ENCODE measurements around the gene PITPNC1. TPM values are rescaled to one million over a fixed set of nuclear protein-coding genes. Genes with fewer than 3 reads are reported as not detected.

PITPNC1 gene
- total and polyA plus RNA-seq, 2 donors (not counting 1 experiment from before 2014, with no cell fraction given): 5.8 to 7.1 TPM

- H3K9ac ChIP-seq (ENCODE audit: insufficient read depth, low read length): no peak overlapping the region
These were observed 197.7 kb downstream of the PITPNC1 start for GRCh38 chr17:67574658-67575293.

GRCh38 chr17:67575325-67575724 lies 198.2 kb downstream of the PITPNC1 start:
- Histone ChIP-seq H3K27me3 (ENCODE audit: control insufficient read depth, insufficient read depth, low read length) (no peaks in the 10 kb centered on the region), H3K79me2 (ENCODE audit: control insufficient read depth, insufficient read depth, low read length) (no peaks in the 10 kb centered on the region), H3K4me1 (ENCODE audit: control insufficient read depth, extremely low read depth, insufficient read depth, low read length) (no peaks in the 10 kb centered on the region), H2AFZ (ENCODE audit: low read length) (no peak overlapping the region), H4K20me1 (ENCODE audit: control insufficient read depth, extremely low read depth, insufficient read depth, low read length) (no peaks in the 10 kb centered on the region), H3K27ac (ENCODE audit: insufficient read depth, low read length) (no peak overlapping the region), H3K4me3 (replicated peaks in 1 of 4; ENCODE audit: control extremely low read depth in 1 of 4, insufficient read depth in 1 of 4, low read depth in 3 of 4, low read length in 4 of 4) (no peak overlapping the region), H3K9ac (ENCODE audit: insufficient read depth, low read length) (no peak overlapping the region), H3K36me3 (ENCODE audit: control insufficient read depth, insufficient read depth, low read length) (no peaks in the 10 kb centered on the region), H3K9me3 (ENCODE audit: control insufficient read depth, insufficient read depth, low read depth, low read length) (no peaks in the 10 kb centered on the region), H3K4me2 (ENCODE audit: extremely low read depth, insufficient read depth, low read length) (no peak overlapping the region)
- no peak for TF ChIP-seq EZH2 (IDR thresholded peaks at IDR 0.05; ENCODE audit: low read length, missing control alignments)
- no peak for TF ChIP-seq CTCF (conservative IDR thresholded peaks at IDR 0.05 in 1 of 2, IDR thresholded peaks at IDR 0.05 in 1 of 2; ENCODE audit: low read depth in 1 of 2, low read length in 2 of 2)
- no peak for DNase-seq (ENCODE audit: low read depth in 2 of 2)

More at GRCh38 chr17:67574658-67575293, 197.7 kb downstream of the PITPNC1 start:
- H4K20me1 ChIP-seq (ENCODE audit: control insufficient read depth, extremely low read depth, insufficient read depth, low read length): no peaks in the 10 kb centered on the region
- H3K4me3 ChIP-seq (replicated peaks in 1 of 4; ENCODE audit: control extremely low read depth in 1 of 4, insufficient read depth in 1 of 4, low read depth in 3 of 4, low read length in 4 of 4): no peak overlapping the region
- H2AFZ ChIP-seq (ENCODE audit: low read length): no peak overlapping the region
- no peak for TF ChIP-seq EZH2 (IDR thresholded peaks at IDR 0.05; ENCODE audit: low read length, missing control alignments)
- TF ChIP-seq CTCF (conservative IDR thresholded peaks at IDR 0.05 in 1 of 2, IDR thresholded peaks at IDR 0.05 in 1 of 2; ENCODE audit: low read depth in 1 of 2, low read length in 2 of 2): no peak
- H3K36me3 ChIP-seq (ENCODE audit: control insufficient read depth, insufficient read depth, low read length): no peaks in the 10 kb centered on the region
- no peaks in the 10 kb centered on the region for H3K27me3 ChIP-seq (ENCODE audit: control insufficient read depth, insufficient read depth, low read length)
- H3K27ac ChIP-seq (ENCODE audit: insufficient read depth, low read length): no peak overlapping the region
- H3K4me2 ChIP-seq (ENCODE audit: extremely low read depth, insufficient read depth, low read length): no peak overlapping the region
- no peaks in the 10 kb centered on the region for H3K9me3 ChIP-seq (ENCODE audit: control insufficient read depth, insufficient read depth, low read depth, low read length)
- no peak for DNase-seq (ENCODE audit: low read depth in 2 of 2)
- no peaks in the 10 kb centered on the region for H3K4me1 ChIP-seq (ENCODE audit: control insufficient read depth, extremely low read depth, insufficient read depth, low read length)
- no peaks in the 10 kb centered on the region for H3K79me2 ChIP-seq (ENCODE audit: control insufficient read depth, insufficient read depth, low read length)

- H3K27ac ChIP-seq (ENCODE audit: insufficient read depth, low read length): no peak overlapping the region
- no peaks in the 10 kb centered on the region for H3K4me1 ChIP-seq (ENCODE audit: control insufficient read depth, extremely low read depth, insufficient read depth, low read length)
- no peaks in the 10 kb centered on the region for H3K79me2 ChIP-seq (ENCODE audit: control insufficient read depth, insufficient read depth, low read length)
- H3K36me3 ChIP-seq (ENCODE audit: control insufficient read depth, insufficient read depth, low read length): no peaks in the 10 kb centered on the region
- H4K20me1 ChIP-seq (ENCODE audit: control insufficient read depth, extremely low read depth, insufficient read depth, low read length): no peaks in the 10 kb centered on the region
- TF ChIP-seq EZH2 (IDR thresholded peaks at IDR 0.05; ENCODE audit: low read length, missing control alignments) (no peak), CTCF (conservative IDR thresholded peaks at IDR 0.05 in 1 of 2, IDR thresholded peaks at IDR 0.05 in 1 of 2; ENCODE audit: low read depth in 1 of 2, low read length in 2 of 2) (no peak)
- no peaks in the 10 kb centered on the region for H3K27me3 ChIP-seq (ENCODE audit: control insufficient read depth, insufficient read depth, low read length)
- no peak overlapping the region for H3K4me2 ChIP-seq (ENCODE audit: extremely low read depth, insufficient read depth, low read length)
- no peak overlapping the region for H3K9ac ChIP-seq (ENCODE audit: insufficient read depth, low read length)
- H3K4me3 ChIP-seq (replicated peaks in 1 of 4; ENCODE audit: control extremely low read depth in 1 of 4, insufficient read depth in 1 of 4, low read depth in 3 of 4, low read length in 4 of 4): no peak overlapping the region
- H2AFZ ChIP-seq (ENCODE audit: low read length): no peak overlapping the region
- no peak for DNase-seq (ENCODE audit: low read depth in 2 of 2)
- no peaks in the 10 kb centered on the region for H3K9me3 ChIP-seq (ENCODE audit: control insufficient read depth, insufficient read depth, low read depth, low read length)
These were observed 199.5 kb downstream of the PITPNC1 start for GRCh38 chr17:67576471-67577115.

All from fibroblast of lung (primary cell).